NCI-H2196 (cell line): Measurements from ENCODE around the gene GADD45A.

Source experiments
- DNase-seq: peaks from one replicate; lab custom pipeline; 2025; ENCODE audit not compliant: unreplicated experiment; lab: John Stamatoyannopoulos, UW

GADD45A gene

GRCh38 chr1:67666636-67667035, 18.4 kb upstream of the GADD45A start:
- no peak for DNase-seq

- DNase-seq = no peak
Observed at GRCh38 chr1:67668660-67669059, 16.3 kb upstream of the GADD45A start.

- no peak for DNase-seq
Observed at GRCh38 chr1:67672260-67672803, 12.7 kb upstream of the GADD45A start.

- no peak for DNase-seq
Observed at GRCh38 chr1:67673468-67674201, 11.4 kb upstream of the GADD45A start.

- peak; percentile 80 for DNase-seq
Observed at GRCh38 chr1:67674260-67675011, 10.6 kb upstream of the GADD45A start.

- no peak for DNase-seq
Observed at GRCh38 chr1:67675800-67676199, 9.2 kb upstream of the GADD45A start.

GRCh38 chr1:67676287-67676686, 8.7 kb upstream of the GADD45A start:
- DNase-seq = no peak

GRCh38 chr1:67676946-67677345, 8.1 kb upstream of the GADD45A start:
- DNase-seq = no peak

GRCh38 chr1:67677408-67677807, 7.6 kb upstream of the GADD45A start:
- DNase-seq = no peak

GRCh38 chr1:67677930-67678329, 7.1 kb upstream of the GADD45A start:
- DNase-seq = no peak

GRCh38 chr1:67679691-67680090, 5.3 kb upstream of the GADD45A start:
- no peak for DNase-seq

- DNase-seq = no peak
Observed at GRCh38 chr1:67680486-67680885, 4.5 kb upstream of the GADD45A start.

GRCh38 chr1:67682659-67683197, 2.3 kb upstream of the GADD45A start:
- no peak for DNase-seq

- no peak for DNase-seq
Observed at GRCh38 chr1:67683316-67683715, 1.7 kb upstream of the GADD45A start.

- no peak for DNase-seq
Observed at GRCh38 chr1:67683766-67684525, 1.1 kb upstream of the GADD45A start.

GRCh38 chr1:67684526-67685066, 405 bp upstream of the GADD45A start:
- no peak for DNase-seq

- no peak for DNase-seq
Observed at GRCh38 chr1:67685558-67686266, 711 bp downstream of the GADD45A start.

- peak; percentile 69 for DNase-seq
Observed at GRCh38 chr1:67686267-67687197, 1.5 kb downstream of the GADD45A start.

- no peak for DNase-seq
Observed at GRCh38 chr1:67687198-67687545, 2.2 kb downstream of the GADD45A start.
